ENCODE measurements around the gene CNDP2. TPM values are rescaled to one million over a fixed set of nuclear protein-coding genes. Genes with fewer than 3 reads are reported as not detected.

CNDP2 gene
- total and polyA plus RNA-seq, 2 of the 13 experiments (the other 11 are each of a cell fraction or from before 2014, with no cell fraction given): 64.7 to 80.8 TPM

DNA sequence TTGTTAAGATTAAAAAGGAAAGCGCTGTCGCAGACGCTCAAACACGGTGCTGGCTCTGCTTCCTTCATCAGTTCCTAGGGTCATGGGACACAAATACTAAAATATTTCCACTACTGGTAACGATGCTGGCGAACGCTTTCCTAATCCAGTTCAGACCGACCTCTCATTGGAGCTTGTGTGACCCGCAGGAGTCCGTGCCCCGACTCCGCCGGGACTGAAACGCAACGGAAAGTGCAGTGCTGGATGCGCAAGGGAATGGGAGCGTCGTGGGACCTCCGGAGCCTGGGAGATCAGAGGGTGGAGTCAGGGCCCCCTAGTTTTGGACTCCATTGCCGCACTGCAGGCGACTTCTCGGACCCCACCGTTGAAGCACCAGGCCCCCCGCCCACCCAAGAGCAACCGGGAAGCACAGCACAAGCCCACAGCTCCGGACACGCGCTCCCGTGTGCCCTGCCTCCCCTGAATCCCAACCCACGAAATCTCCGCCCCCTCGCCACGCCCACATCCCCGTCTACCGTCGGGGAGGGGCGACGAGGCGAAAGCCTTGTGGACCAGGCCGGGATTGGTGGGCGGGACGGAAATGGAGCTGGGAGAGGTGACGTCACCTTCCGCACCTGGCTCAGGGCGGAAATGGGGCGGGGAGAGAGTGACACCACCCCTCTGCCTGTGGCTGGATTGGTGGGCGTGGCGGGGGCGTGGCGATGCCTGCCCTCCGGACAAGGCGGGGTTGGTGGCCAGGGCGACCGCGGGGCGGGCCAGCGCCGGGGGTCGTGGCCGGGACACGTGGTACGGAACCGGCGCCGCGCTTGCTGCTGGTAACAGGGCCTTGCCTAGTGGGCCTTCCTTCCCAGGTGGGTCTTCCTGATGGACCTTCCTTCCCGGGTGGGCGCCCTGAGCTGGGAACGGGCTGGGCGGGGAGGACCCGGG lies at the start of gene CNDP2 (continued):
- 0 out of 2 replicates have a peak, but pooled peaks have one; percentile 26 for TF ChIP-seq PRDM15 (CRISPR knock-in tag; IDR thresholded peaks at IDR 0.05)
- peak; percentile 75; the same call in 1 of the 2 replicates for TF ChIP-seq YEATS2 (CRISPR knock-in tag; IDR thresholded peaks at IDR 0.05; ENCODE audit: borderline replicate concordance)
- 0 out of 2 replicates have a peak, but pooled peaks have one; percentile 40 for TF ChIP-seq ZNF567 (CRISPR knock-in tag; IDR thresholded peaks at IDR 0.05; ENCODE audit: borderline replicate concordance)
- peak; percentile 97 for TF ChIP-seq HDAC1 (CRISPR knock-in tag; IDR thresholded peaks at IDR 0.05)
- peak; percentile 68; the same call in 1 of the 2 replicates for TF ChIP-seq ETV5 (CRISPR knock-in tag; IDR thresholded peaks at IDR 0.05; ENCODE audit: borderline replicate concordance)
- peak; percentile 78 for TF ChIP-seq PBX2 (CRISPR knock-in tag; IDR thresholded peaks at IDR 0.05)
- TF ChIP-seq, protein P1, sequence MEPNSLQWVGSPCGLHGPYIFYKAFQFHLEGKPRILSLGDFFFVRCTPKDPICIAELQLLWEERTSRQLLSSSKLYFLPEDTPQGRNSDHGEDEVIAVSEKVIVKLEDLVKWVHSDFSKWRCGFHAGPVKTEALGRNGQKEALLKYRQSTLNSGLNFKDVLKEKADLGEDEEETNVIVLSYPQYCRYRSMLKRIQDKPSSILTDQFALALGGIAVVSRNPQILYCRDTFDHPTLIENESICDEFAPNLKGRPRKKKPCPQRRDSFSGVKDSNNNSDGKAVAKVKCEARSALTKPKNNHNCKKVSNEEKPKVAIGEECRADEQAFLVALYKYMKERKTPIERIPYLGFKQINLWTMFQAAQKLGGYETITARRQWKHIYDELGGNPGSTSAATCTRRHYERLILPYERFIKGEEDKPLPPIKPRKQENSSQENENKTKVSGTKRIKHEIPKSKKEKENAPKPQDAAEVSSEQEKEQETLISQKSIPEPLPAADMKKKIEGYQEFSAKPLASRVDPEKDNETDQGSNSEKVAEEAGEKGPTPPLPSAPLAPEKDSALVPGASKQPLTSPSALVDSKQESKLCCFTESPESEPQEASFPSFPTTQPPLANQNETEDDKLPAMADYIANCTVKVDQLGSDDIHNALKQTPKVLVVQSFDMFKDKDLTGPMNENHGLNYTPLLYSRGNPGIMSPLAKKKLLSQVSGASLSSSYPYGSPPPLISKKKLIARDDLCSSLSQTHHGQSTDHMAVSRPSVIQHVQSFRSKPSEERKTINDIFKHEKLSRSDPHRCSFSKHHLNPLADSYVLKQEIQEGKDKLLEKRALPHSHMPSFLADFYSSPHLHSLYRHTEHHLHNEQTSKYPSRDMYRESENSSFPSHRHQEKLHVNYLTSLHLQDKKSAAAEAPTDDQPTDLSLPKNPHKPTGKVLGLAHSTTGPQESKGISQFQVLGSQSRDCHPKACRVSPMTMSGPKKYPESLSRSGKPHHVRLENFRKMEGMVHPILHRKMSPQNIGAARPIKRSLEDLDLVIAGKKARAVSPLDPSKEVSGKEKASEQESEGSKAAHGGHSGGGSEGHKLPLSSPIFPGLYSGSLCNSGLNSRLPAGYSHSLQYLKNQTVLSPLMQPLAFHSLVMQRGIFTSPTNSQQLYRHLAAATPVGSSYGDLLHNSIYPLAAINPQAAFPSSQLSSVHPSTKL (CRISPR knock-in tag; IDR thresholded peaks at IDR 0.05): peak; percentile 46; the same call in 1 of the 2 replicates
- TF ChIP-seq ASH2L (IDR thresholded peaks at IDR 0.05; ENCODE audit: insufficient read length, low read depth, low read length): peak; percentile 35
- TF ChIP-seq ZNF709 (CRISPR knock-in tag; IDR thresholded peaks at IDR 0.05): peak; percentile 91
- TF ChIP-seq TBX2 (CRISPR knock-in tag; IDR thresholded peaks at IDR 0.05; ENCODE audit: borderline replicate concordance): peak; percentile 67
- TF ChIP-seq ZNF619 (CRISPR knock-in tag; IDR thresholded peaks at IDR 0.05): 0 out of 2 replicates have a peak, but pooled peaks have one; percentile 69
- TF ChIP-seq, protein P2, sequence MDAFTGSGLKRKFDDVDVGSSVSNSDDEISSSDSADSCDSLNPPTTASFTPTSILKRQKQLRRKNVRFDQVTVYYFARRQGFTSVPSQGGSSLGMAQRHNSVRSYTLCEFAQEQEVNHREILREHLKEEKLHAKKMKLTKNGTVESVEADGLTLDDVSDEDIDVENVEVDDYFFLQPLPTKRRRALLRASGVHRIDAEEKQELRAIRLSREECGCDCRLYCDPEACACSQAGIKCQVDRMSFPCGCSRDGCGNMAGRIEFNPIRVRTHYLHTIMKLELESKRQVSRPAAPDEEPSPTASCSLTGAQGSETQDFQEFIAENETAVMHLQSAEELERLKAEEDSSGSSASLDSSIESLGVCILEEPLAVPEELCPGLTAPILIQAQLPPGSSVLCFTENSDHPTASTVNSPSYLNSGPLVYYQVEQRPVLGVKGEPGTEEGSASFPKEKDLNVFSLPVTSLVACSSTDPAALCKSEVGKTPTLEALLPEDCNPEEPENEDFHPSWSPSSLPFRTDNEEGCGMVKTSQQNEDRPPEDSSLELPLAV (CRISPR knock-in tag; conservative IDR thresholded peaks at IDR 0.05; ENCODE audit: low read depth): no peak
- TF ChIP-seq ZSCAN21 (CRISPR knock-in tag; IDR thresholded peaks at IDR 0.05; ENCODE audit: borderline replicate concordance): 0 out of 2 replicates have a peak, but pooled peaks have one; percentile 60
- TF ChIP-seq JARID2 (CRISPR knock-in tag; IDR thresholded peaks at IDR 0.05; ENCODE audit: insufficient replicate concordance): peak; percentile 26
- peak; percentile 82; the same call in 1 of the 2 replicates for TF ChIP-seq ZNF691 (CRISPR knock-in tag; IDR thresholded peaks at IDR 0.05; ENCODE audit: borderline replicate concordance, low read depth)

Data from HepG2 (cell line).